WTC11 (cell line): Measurements from ENCODE around the gene IQCE.
"Not testable (repeated sequence)": the region's sequence is repeated elsewhere in the genome, so short reads cannot be mapped to it uniquely, and the experiment has no call there.

Source experiments
- ATF6 ChIP-seq: sonication (generic); formaldehyde crosslinking; IDR thresholded peaks from 2 replicates; pipeline ENCODE4 v1.8.1; 2023; ENCODE audit warnings: mild to moderate bottlenecking, missing genetic modification reagents
- CTCF ChIP-seq: fragments of 200-600 bp; IDR thresholded peaks from 2 replicates; pipeline ENCODE4 v1.8.0; 2022; ENCODE audit warnings: antibody characterized with exemption
- E2F4 ChIP-seq: sonication (generic); formaldehyde crosslinking; IDR thresholded peaks from 2 replicates; pipeline ENCODE4 v1.8.1; 2022; ENCODE audit warnings: low read depth, mild to moderate bottlenecking, moderate library complexity, missing genetic modification reagents, borderline replicate concordance
- ESRRA ChIP-seq: sonication (generic); formaldehyde crosslinking; IDR thresholded peaks from 2 replicates; pipeline ENCODE4 v1.8.1; 2022; ENCODE audit warnings: mild to moderate bottlenecking, missing genetic modification reagents, borderline replicate concordance
- ETV6 ChIP-seq: sonication (generic); formaldehyde crosslinking; IDR thresholded peaks from 2 replicates; pipeline ENCODE4 v1.8.1; 2022; ENCODE audit warnings: mild to moderate bottlenecking, missing genetic modification reagents
- FOXJ3 ChIP-seq: sonication (generic); formaldehyde crosslinking; IDR thresholded peaks from 2 replicates; pipeline ENCODE4 v1.9.0; 2021; ENCODE audit warnings: missing genetic modification reagents, mild to moderate bottlenecking, borderline replicate concordance
- FOXP1 ChIP-seq: sonication (generic); formaldehyde crosslinking; IDR thresholded peaks from 2 replicates; pipeline ENCODE4 v1.8.0; 2022; ENCODE audit warnings: missing genetic modification reagents, mild to moderate bottlenecking, moderate library complexity, borderline replicate concordance
- NFYB ChIP-seq: sonication (generic); formaldehyde crosslinking; conservative IDR thresholded peaks from 2 replicates; pipeline ENCODE4 v1.8.0; 2022; ENCODE audit warnings: low read depth, missing genetic modification reagents
- NR3C1 ChIP-seq: sonication (generic); formaldehyde crosslinking; conservative IDR thresholded peaks from 2 replicates; pipeline ENCODE4 v1.8.1; 2023; ENCODE audit warnings: low read depth, mild to moderate bottlenecking, missing genetic modification reagents
- PRRX2 ChIP-seq: fragments of 250-450 bp; sonication (Bioruptor Pico); IDR thresholded peaks from 2 replicates; pipeline ENCODE4 v1.8.0; 2021; ENCODE audit warnings: mild to moderate bottlenecking
- STAT6 ChIP-seq: sonication (generic); formaldehyde crosslinking; conservative IDR thresholded peaks from 2 replicates; pipeline ENCODE4 v1.8.1; 2023; ENCODE audit warnings: mild to moderate bottlenecking, low read depth, missing genetic modification reagents, moderate library complexity
- TEAD1 ChIP-seq: sonication (generic); formaldehyde crosslinking; IDR thresholded peaks from 2 replicates; pipeline ENCODE4 v1.8.0; 2022; ENCODE audit warnings: mild to moderate bottlenecking, missing genetic modification reagents
- ZNF263 ChIP-seq: sonication (generic); formaldehyde crosslinking; IDR thresholded peaks from 2 replicates; pipeline ENCODE4 v1.8.1; 2022; ENCODE audit warnings: low read depth, mild to moderate bottlenecking, moderate library complexity, missing genetic modification reagents
- ZSCAN18 ChIP-seq: fragments of 250-450 bp; sonication (Bioruptor Pico); IDR thresholded peaks from 2 replicates; pipeline ENCODE4 v2.1.2; 2022; ENCODE audit warnings: mild to moderate bottlenecking, moderate library complexity

- not testable (repeated sequence) for TF ChIP-seq ZNF263 (CRISPR knock-in tag); NR3C1 (CRISPR knock-in tag); CTCF; FOXP1; NFYB (CRISPR knock-in tag); ESRRA; ETV6; TEAD1 (CRISPR knock-in tag); ZSCAN18 (CRISPR knock-in tag); E2F4 (CRISPR knock-in tag); FOXJ3; ATF6 (CRISPR knock-in tag); PRRX2; STAT6 (CRISPR knock-in tag)
Observed at GRCh38 chr7:2563955-2564354, 5.2 kb downstream of the IQCE start.
